Muscle of back (tissue), 10 donors: Measurements from ENCODE around the gene TRIM10. TPM values are rescaled to one million over a fixed set of nuclear protein-coding genes. Genes with fewer than 3 reads are reported as not detected.

ENCODE experiments used
- polyA plus RNA-seq, 10 donors: library from polyadenylated mRNA; unstranded; fragments of 120-200 nt; gene quantifications; one replicate each; pipeline ENCODE4 v1.2.1, GENCODE V29; 2013; ENCODE audit not compliant: insufficient read length in 10 of 10

The TRIM10 gene
- polyA plus RNA-seq, 10 donors: 0.31 to 1.9 (median 0.61) TPM

Other genes starting within 250 kb of the TRIM10 start
- gene HLA-A, start 218.7 kb downstream of the TRIM10 start, polyA plus RNA-seq: 100 to 1,000 TPM in 7 of 10 donors, 10 to 100 TPM in 3; 60.0 to 190 (median 107) TPM
- 10 to 100 TPM; 18.9 to 33.5 (median 23.3) TPM for gene POLR1H, start 99.9 kb downstream of the TRIM10 start, polyA plus RNA-seq
- gene PPP1R11, start 94.0 kb downstream of the TRIM10 start, polyA plus RNA-seq: 10 to 100 TPM; 27.5 to 40.1 (median 33.5) TPM
- 1 to 10 TPM in 2 of 10 donors, under 1 TPM in 8; 0.43 to 1.4 (median 0.58) TPM for gene RNF39, start 85.4 kb downstream of the TRIM10 start, polyA plus RNA-seq
- under 1 TPM in 3 of 10 donors, not detected in 7; 0.16 to 0.38 (median 0.37) TPM for gene TRIM31, start 48.1 kb downstream of the TRIM10 start, polyA plus RNA-seq
- gene TRIM40, start 25.1 kb downstream of the TRIM10 start, polyA plus RNA-seq: not detected
- not detected for gene TRIM15, start 2.3 kb upstream of the TRIM10 start, polyA plus RNA-seq
- gene TRIM26, start 52.2 kb upstream of the TRIM10 start, polyA plus RNA-seq: 10 to 100 TPM; 12.7 to 18.9 (median 14.2) TPM
- 1 to 10 TPM; 5.9 to 8.9 (median 7.0) TPM for gene TRIM39, start 165.7 kb upstream of the TRIM10 start, polyA plus RNA-seq
- gene RPP21, start 183.9 kb upstream of the TRIM10 start, polyA plus RNA-seq: 10 to 100 TPM; 14.0 to 26.0 (median 17.8) TPM